AG04450 (cell line): ENCODE measurements around the gene TRDMT1. TPM values are rescaled to one million over a fixed set of nuclear protein-coding genes. Genes with fewer than 3 reads are reported as not detected.

Experiments
- CTCF ChIA-PET: fragments of 300-600, 350-600 bp; formaldehyde crosslinking; extraction: SDS; loops from one replicate; lab custom pipeline; 2022; ENCODE audit warnings: antibody characterized with exemption, inconsistent platforms; lab: Charles Lee
- POLR2A ChIA-PET: fragments of 350-600 bp; formaldehyde crosslinking; extraction: SDS; loops from one replicate; lab custom pipeline; 2021; ENCODE audit warnings: antibody characterized with exemption, inconsistent platforms; lab: Yijun Ruan, JAX
- DNase-seq: peaks from one replicate; pipeline ENCODE4 v3.0.0-alpha.2; 2011; ENCODE audit warnings: low read depth, low spot score
- H3K27ac ChIP-seq: one replicate; pipeline ENCODE4 v1.5.1; 2012; ENCODE audit warnings: low read depth, low read length, control low read depth
- H3K27me3 ChIP-seq: one replicate; pipeline ENCODE4 v1.6.0; 2012; ENCODE audit warnings: low read length; ENCODE audit not compliant: control insufficient read depth, insufficient read depth
- H3K4me3 ChIP-seq: 2 replicates; pipeline ENCODE4 v1.5.1; 2011; ENCODE audit warnings: mild to moderate bottlenecking, low read depth, low read length, control low read depth
- H3K9me3 ChIP-seq: 2 replicates; pipeline ENCODE4 v1.5.1; 2012; ENCODE audit warnings: low read length; ENCODE audit not compliant: control insufficient read depth, insufficient read depth
- CTCF ChIP-seq: IDR thresholded peaks from 2 replicates; pipeline ENCODE4 v1.5.1; 2011; ENCODE audit warnings: low read depth, low read length, control low read depth, inconsistent platforms
- polyA minus RNA-seq: library from RNA; depleted of rRNA, polyadenylated mRNA; stranded (reverse); fragments of >200 nt; gene quantifications from 2 replicates; pipeline ENCODE4 v1.2.3, GENCODE V29; 2011; rRNA and poly(A)+ RNA removed
- polyA plus RNA-seq: library from polyadenylated mRNA; depleted of rRNA; stranded (reverse); fragments of >200 nt; gene quantifications from 2 replicates; pipeline ENCODE4 v1.2.3, GENCODE V29; 2011; rRNA removed

TRDMT1 gene
- polyA plus RNA-seq = 5.2 and 7.1 TPM in 2 replicates
- 4.3 and 5.5 TPM in 2 replicates for polyA minus RNA-seq

GRCh38 chr10:17200912-17201793 lies at the start of gene TRDMT1:
TSS of gene TRDMT1 (minus strand) at chr10:17201672. CDS start at chr10:17201634, 38 bp downstream.
- DNase-seq = no peak
- no peak for TF ChIP-seq CTCF
- Histone ChIP-seq H3K9me3 (peaks cover 4% of the 10 kb centered on the region; the same call in 1 of the 2 replicates), H3K4me3 (peak within 1 kb of the TSS; percentile 75), H3K27me3 (no peaks in the 10 kb centered on the region), H3K27ac (peak within 1 kb of the TSS; percentile 94)
- CTCF ChIA-PET = interaction anchor here (1.0 to 1.4 kb wide), 3 partner anchors 14 to 348 kb away, joined by 3 to 4 read pairs (median 3); no protein-coding TSS in a partner anchor
- POLR2A ChIA-PET = interaction anchor here (0.6 to 2.5 kb wide), 15 partner anchors 10 to 354 kb away, joined by 3 to 54 read pairs (median 4); partner anchors contain the start of gene VIM

DNA sequence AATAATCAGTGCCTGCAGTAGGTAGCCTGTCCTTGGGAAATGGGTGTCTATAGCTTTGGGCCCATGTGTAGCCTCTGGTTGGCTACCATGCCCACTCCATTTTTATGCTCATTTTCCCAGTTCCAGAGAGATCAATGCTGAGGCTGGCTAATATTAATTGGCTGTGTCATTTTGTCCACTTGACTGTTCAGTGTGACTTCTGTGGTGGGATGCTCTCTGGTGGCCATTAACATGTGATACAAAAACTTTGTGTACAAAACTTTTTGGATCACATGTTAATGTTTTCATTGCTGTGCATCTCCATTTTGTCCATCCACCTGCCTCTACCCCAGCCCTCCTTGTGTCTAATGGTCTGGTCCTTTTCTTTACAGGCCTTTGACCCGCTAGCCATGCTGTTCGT lies 49.3 kb upstream of the TRDMT1 start:
- H3K27ac ChIP-seq = no peak overlapping the region
- no peaks in the 10 kb centered on the region for H3K27me3 ChIP-seq
- no peak for TF ChIP-seq CTCF
- H3K9me3 ChIP-seq = peaks cover 8% of the 10 kb centered on the region; the same call in 1 of the 2 replicates
- ChIA-PET CTCF (no interaction called here), POLR2A (no interaction called here)
- no peak overlapping the region for H3K4me3 ChIP-seq
- no peak for DNase-seq

DNA sequence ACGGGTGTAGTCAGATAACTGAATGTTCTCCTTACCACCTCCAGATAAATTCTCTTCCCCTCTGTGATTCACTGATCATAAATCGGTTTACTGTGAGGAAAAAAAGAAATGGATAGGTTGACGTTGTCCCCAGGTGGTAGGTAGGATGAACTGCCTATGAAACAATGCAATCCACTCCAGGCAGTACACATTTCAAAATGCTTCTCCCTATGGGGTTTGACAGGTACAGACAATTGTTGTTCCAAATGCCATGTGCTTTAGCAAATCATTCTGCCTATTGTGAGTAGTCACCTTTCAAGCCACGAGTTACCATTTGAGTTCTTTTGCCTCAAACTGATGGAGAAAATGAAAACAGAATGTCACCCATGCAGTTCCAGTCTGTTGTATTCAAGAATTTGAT lies 48.3 kb upstream of the TRDMT1 start:
- no peak for DNase-seq
- H3K9me3 ChIP-seq = peaks cover 8% of the 10 kb centered on the region; the same call in 1 of the 2 replicates
- H3K27me3 ChIP-seq = no peaks in the 10 kb centered on the region
- ChIA-PET POLR2A (no interaction called here), CTCF (interaction anchor here (0.8 kb wide), 1 partner anchor 407 kb away, joined by 3 read pairs; no protein-coding TSS in a partner anchor)
- no peak overlapping the region for H3K4me3 ChIP-seq
- TF ChIP-seq CTCF = peak; percentile 62
- no peak overlapping the region for H3K27ac ChIP-seq

- ChIA-PET CTCF (no interaction called here), POLR2A (no interaction called here)
- no peak overlapping the region for H3K27ac ChIP-seq
- H3K4me3 ChIP-seq = no peak overlapping the region
- DNase-seq = no peak
- H3K27me3 ChIP-seq = no peaks in the 10 kb centered on the region
- peaks cover 8% of the 10 kb centered on the region; the same call in 1 of the 2 replicates for H3K9me3 ChIP-seq
- no peak for TF ChIP-seq CTCF
Observed at GRCh38 chr10:17248964-17249363, 47.5 kb upstream of the TRDMT1 start.

DNA sequence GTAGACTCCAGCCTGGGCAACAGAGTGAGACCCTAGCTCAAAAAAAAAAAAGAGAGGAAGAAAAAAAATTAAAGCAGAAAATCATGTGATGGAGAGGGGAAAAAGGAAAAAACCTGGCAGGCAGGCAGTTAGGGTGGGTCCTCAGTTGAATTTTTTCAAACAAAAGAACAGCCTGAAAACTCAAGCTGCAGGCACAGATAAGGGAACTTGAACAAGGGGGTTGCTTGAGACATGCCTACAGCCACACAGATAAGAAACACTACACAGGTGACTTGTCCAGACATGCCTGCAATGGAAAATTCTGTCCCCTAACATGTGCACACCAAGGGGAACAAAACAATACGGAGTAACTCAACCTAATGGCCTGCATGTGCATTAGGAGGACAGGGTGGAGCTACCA lies 45.7 kb upstream of the TRDMT1 start:
- TF ChIP-seq CTCF = no peak
- no peak for DNase-seq
- no peaks in the 10 kb centered on the region for H3K27me3 ChIP-seq
- CTCF ChIA-PET = interaction anchor here (1.0 kb wide), 1 partner anchor 10 kb away, joined by 3 read pairs; no protein-coding TSS in a partner anchor
- H3K4me3 ChIP-seq = no peak overlapping the region
- H3K27ac ChIP-seq = no peak overlapping the region
- peaks cover 8% of the 10 kb centered on the region; the same call in 1 of the 2 replicates for H3K9me3 ChIP-seq
- POLR2A ChIA-PET = interaction anchor here (0.6 kb wide), 1 partner anchor 10 kb away, joined by 3 read pairs; no protein-coding TSS in a partner anchor
